GM23338 (cell line): ENCODE data around the gene AMFR. TPM values are rescaled to one million over a fixed set of nuclear protein-coding genes. Genes with fewer than 3 reads are reported as not detected.

Source experiments
- ATAC-seq: fragments of 200-7000 bp; cut with Tn5 transposase; 3 replicates; pipeline ENCODE4 v1.9.1; 2020
- DNase-seq: peaks from one replicate; pipeline ENCODE4 v3.0.0-alpha.2; 2015; ENCODE audit warnings: low spot score
- H2AFZ ChIP-seq: fragments of 200-600 bp; sonication (generic); 2 replicates; pipeline ENCODE4 v1.8.0; 2016; ENCODE audit warnings: antibody characterized with exemption, mild to moderate bottlenecking, moderate library complexity
- H3F3A ChIP-seq: fragments of 200-600 bp; sonication (generic); replicated peaks from 2 replicates; pipeline ENCODE4 v1.8.0; 2017; ENCODE audit warnings: antibody characterized with exemption, mixed run types, low read depth
- H3K27ac ChIP-seq: fragments of 200-600 bp; sonication (generic); 2 replicates; pipeline ENCODE4 v1.6.1; 2016; ENCODE audit warnings: low read depth
- H3K27me3 ChIP-seq: fragments of 200-600 bp; sonication (generic); 2 replicates; pipeline ENCODE4 v1.8.0; 2016; ENCODE audit warnings: mild to moderate bottlenecking, mixed run types, moderate library complexity; ENCODE audit not compliant: insufficient read depth
- H3K36me3 ChIP-seq: fragments of 200-600 bp; sonication (generic); 2 replicates; pipeline ENCODE4 v1.8.0; 2016; ENCODE audit warnings: mild to moderate bottlenecking; ENCODE audit not compliant: insufficient read depth
- H3K4me1 ChIP-seq: fragments of 200-600 bp; sonication (generic); 2 replicates; pipeline ENCODE4 v1.8.0; 2016; ENCODE audit warnings: mild to moderate bottlenecking, moderate library complexity; ENCODE audit not compliant: insufficient read depth
- H3K4me2 ChIP-seq: fragments of 200-600 bp; sonication (generic); 2 replicates; pipeline ENCODE4 v1.7.1; 2017; ENCODE audit warnings: mixed run types
- H3K4me3 ChIP-seq: fragments of 200-600 bp; sonication (generic); 2 replicates; pipeline ENCODE4 v1.6.1; 2016; ENCODE audit warnings: mixed run types
- H3K79me2 ChIP-seq: fragments of 200-600 bp; sonication (generic); replicated peaks from 2 replicates; pipeline ENCODE4 v1.8.0; 2017; ENCODE audit warnings: mild to moderate bottlenecking; ENCODE audit not compliant: insufficient read depth
- H3K9me2 ChIP-seq: fragments of 200-600 bp; sonication (generic); 2 replicates; pipeline ENCODE4 v1.8.0; 2017; ENCODE audit not compliant: insufficient read depth
- H4K20me1 ChIP-seq: fragments of 200-600 bp; sonication (generic); replicated peaks from 2 replicates; pipeline ENCODE4 v1.8.0; 2017; ENCODE audit warnings: mild to moderate bottlenecking; ENCODE audit not compliant: insufficient read depth
- H3K27ac Mint-ChIP-seq: 2 replicates; pipeline ENCODE4 v1.8.0; 2020; ENCODE audit warnings: inconsistent platforms, mild to moderate bottlenecking, moderate library complexity, mixed read lengths
- H3K27me3 Mint-ChIP-seq: 3 replicates; pipeline ENCODE4 v1.8.0; 2022; ENCODE audit warnings: low read depth, mild to moderate bottlenecking, moderate library complexity, mixed read lengths, inconsistent platforms; ENCODE audit not compliant: insufficient read depth, poor library complexity
- H3K36me3 Mint-ChIP-seq: 3 replicates; pipeline ENCODE4 v1.8.0; 2021; ENCODE audit warnings: low read depth, mild to moderate bottlenecking, inconsistent platforms, moderate library complexity, mixed read lengths
- H3K4me1 Mint-ChIP-seq: 3 replicates; pipeline ENCODE4 v1.8.0; 2020; ENCODE audit warnings: mild to moderate bottlenecking, inconsistent platforms, mixed read lengths
- H3K4me3 Mint-ChIP-seq: 3 replicates; pipeline ENCODE4 v1.8.0; 2021; ENCODE audit warnings: moderate library complexity, mild to moderate bottlenecking, inconsistent platforms, mixed read lengths
- H3K9me3 Mint-ChIP-seq: 3 replicates; pipeline ENCODE4 v1.8.0; 2020; ENCODE audit warnings: moderate library complexity, mild to moderate bottlenecking, inconsistent platforms, mixed read lengths
- CREB1 ChIP-seq: fragments of 250-450 bp; sonication (Bioruptor Pico); IDR thresholded peaks from 2 replicates; pipeline ENCODE4 v1.5.0; 2020; ENCODE audit warnings: low read depth, mild to moderate bottlenecking, moderate library complexity
- CTCF ChIP-seq, 2 experiments: fragments of 200-600 bp in 1 of 2; sonication (generic) in 1 of 2; conservative IDR thresholded peaks; 2 replicates each; pipeline versions ENCODE4 v1.5.1 to v1.6.1; 2016 to 2017; ENCODE audit warnings: antibody characterized with exemption in 2 of 2, low read depth in 2 of 2, mild to moderate bottlenecking in 2 of 2, moderate library complexity in 1 of 2
- EZH2 ChIP-seq: fragments of 200-600 bp; sonication (generic); IDR thresholded peaks from one replicate; pipeline ENCODE4 v1.8.0; 2017; ENCODE audit warnings: antibody characterized with exemption, mild to moderate bottlenecking, low read depth; ENCODE audit not compliant: unreplicated experiment
- EZH2phosphoT487 ChIP-seq: fragments of 200-600 bp; sonication (generic); IDR thresholded peaks from one replicate; pipeline ENCODE4 v1.8.1; 2018; ENCODE audit warnings: antibody characterized with exemption; ENCODE audit not compliant: unreplicated experiment
- JUNB ChIP-seq: IDR thresholded peaks from one replicate; pipeline ENCODE4 v1.6.1; 2016; ENCODE audit warnings: antibody characterized with exemption; ENCODE audit not compliant: unreplicated experiment
- REST ChIP-seq: IDR thresholded peaks from one replicate; pipeline ENCODE4 v1.6.1; 2018; ENCODE audit warnings: antibody characterized with exemption; ENCODE audit not compliant: unreplicated experiment
- STAT1 ChIP-seq: IDR thresholded peaks from one replicate; pipeline ENCODE4 v1.6.1; 2016; ENCODE audit warnings: antibody characterized with exemption; ENCODE audit not compliant: unreplicated experiment
- ZNF114 ChIP-seq: fragments of 250-450 bp; sonication (Bioruptor Pico); IDR thresholded peaks from 2 replicates; pipeline ENCODE4 v1.5.0; 2020; ENCODE audit warnings: mild to moderate bottlenecking, moderate library complexity
- ZNF331 ChIP-seq: fragments of 250-450 bp; sonication (Bioruptor Pico); IDR thresholded peaks from 2 replicates; pipeline ENCODE4 v1.5.0; 2020; ENCODE audit warnings: low read depth, mild to moderate bottlenecking, moderate library complexity
- ZNF462 ChIP-seq: fragments of 250-450 bp; sonication (Bioruptor Pico); IDR thresholded peaks from 2 replicates; pipeline ENCODE4 v1.5.0; 2020; ENCODE audit warnings: mild to moderate bottlenecking, moderate library complexity
- polyA plus RNA-seq: library from polyadenylated mRNA; unstranded; fragments of >200 nt; fragmentation: Nextera tagmentation; extraction: Ambion mirVana; gene quantifications from 2 replicates; pipeline ENCODE4 v1.2.1, GENCODE V29; 2016
- total RNA-seq: library from RNA; depleted of rRNA; stranded (reverse); fragments of >200 nt; shearing (Covaris generic); gene quantifications from 2 replicates; pipeline ENCODE4 v1.2.3, GENCODE V29; 2014

The AMFR gene
- total and polyA plus RNA-seq, 2 experiments from 2014 or later: 9.0 to 41.1 TPM

GRCh38 chr16:56368545-56368944 lies 56.8 kb downstream of the AMFR start:
- no peaks in the 10 kb centered on the region for H3K27me3 Mint-ChIP-seq
- Histone ChIP-seq H3K4me2 (no peak overlapping the region), H3K79me2 (no peaks in the 10 kb centered on the region), H3K4me1 (no peaks in the 10 kb centered on the region), H4K20me1 (no peaks in the 10 kb centered on the region; the same call in 1 of the 2 replicates), H2AFZ (no peak overlapping the region), H3K36me3 (no peaks in the 10 kb centered on the region), H3F3A (no peaks in the 10 kb centered on the region), H3K9me2 (no peaks in the 10 kb centered on the region), H3K27ac (no peak overlapping the region), H3K4me3 (no peak overlapping the region), H3K27me3 (no peaks in the 10 kb centered on the region)
- DNase-seq (no peak), ATAC-seq (no peak)
- peaks cover 4% of the 10 kb centered on the region; the same call in 1 of the 3 replicates for H3K4me1 Mint-ChIP-seq
- H3K36me3 Mint-ChIP-seq: peaks cover 7% of the 10 kb centered on the region; the same call in 2 of the 3 replicates
- H3K27ac Mint-ChIP-seq: no peak overlapping the region
- H3K9me3 Mint-ChIP-seq: no peaks in the 10 kb centered on the region
- TF ChIP-seq ZNF114 (no peak), STAT1 (no peak), CTCF (conservative IDR thresholded peaks at IDR 0.05; ENCODE audit: low read depth in 2 of 2) (no peak), REST (no peak), EZH2 (no peak), EZH2phosphoT487 (no peak), CREB1 (CRISPR knock-in tag) (no peak), JUNB (no peak)
- H3K4me3 Mint-ChIP-seq: no peak overlapping the region

- Histone ChIP-seq H2AFZ (no peak overlapping the region), H3K4me3 (no peak overlapping the region), H3K27ac (no peak overlapping the region), H3K79me2 (no peaks in the 10 kb centered on the region), H4K20me1 (no peaks in the 10 kb centered on the region; the same call in 1 of the 2 replicates), H3K27me3 (no peaks in the 10 kb centered on the region), H3K9me2 (no peaks in the 10 kb centered on the region), H3F3A (no peaks in the 10 kb centered on the region), H3K4me1 (no peaks in the 10 kb centered on the region), H3K4me2 (no peak overlapping the region), H3K36me3 (no peaks in the 10 kb centered on the region)
- no peak overlapping the region for H3K27ac Mint-ChIP-seq
- no peak overlapping the region for H3K4me3 Mint-ChIP-seq
- DNase-seq: no peak
- H3K4me1 Mint-ChIP-seq: no peaks in the 10 kb centered on the region
- peaks cover under 1% of the 10 kb centered on the region for H3K27me3 Mint-ChIP-seq
- ATAC-seq: no peak
- peaks cover 7% of the 10 kb centered on the region; the same call in 2 of the 3 replicates for H3K36me3 Mint-ChIP-seq
- H3K9me3 Mint-ChIP-seq: no peaks in the 10 kb centered on the region
- TF ChIP-seq ZNF462 (CRISPR knock-in tag) (no peak), ZNF331 (CRISPR knock-in tag) (no peak), STAT1 (no peak), ZNF114 (no peak)
These were observed 57.6 kb downstream of the AMFR start for GRCh38 chr16:56367764-56368163.
